ENCODE measurements around the gene KCNIP1.

KCNIP1 gene

DNA sequence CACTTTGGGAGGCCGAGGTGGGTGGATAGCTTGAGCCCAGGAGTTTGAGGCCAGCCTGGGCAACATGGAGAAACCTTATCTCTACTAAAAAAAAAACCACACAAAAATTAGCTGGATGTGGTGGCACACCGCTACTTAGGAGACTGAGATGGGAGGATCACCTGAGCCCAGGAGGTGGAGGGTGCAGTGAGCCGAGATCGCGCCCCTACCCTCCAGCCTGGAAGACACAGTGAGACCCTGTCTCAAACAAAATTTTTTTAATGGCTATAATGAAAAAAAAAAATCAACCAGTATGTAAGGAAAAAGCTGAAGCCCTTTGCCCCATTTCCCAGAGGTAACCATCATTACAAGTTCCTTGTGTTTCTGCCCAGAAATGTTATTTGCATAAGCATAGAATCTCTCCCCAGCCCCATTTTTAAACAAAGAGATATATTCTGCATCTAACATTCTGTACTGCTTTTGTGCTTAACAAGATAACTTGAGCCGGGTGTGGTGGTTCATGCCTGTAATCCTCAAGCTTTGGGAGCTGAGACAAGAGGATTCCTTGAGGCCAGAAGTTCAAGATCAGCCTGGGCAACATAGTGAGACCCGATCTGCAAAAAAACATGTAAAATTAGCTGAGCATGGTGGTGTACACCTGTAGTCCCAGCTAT, 35.1 kb upstream of the KCNIP1 start:
- Histone ChIP-seq H3K27ac (no peak overlapping the region), H3K9me3 (no peaks in the 10 kb centered on the region), H3K4me3 (no peak overlapping the region), H3K36me3 (no peaks in the 10 kb centered on the region), H3K27me3 (peaks cover 0 to 4% of the 10 kb centered on the region in 2 donors), H3K4me1 (no peaks in the 10 kb centered on the region)
- intact Hi-C loops (cut with DNase I; ENCODE audit: low total_unique reads), result no loop called here
- DNase-seq, result no peak
- no peak for TF ChIP-seq CTCF (IDR thresholded peaks at IDR 0.05)

- Histone ChIP-seq H3K27ac (no peak overlapping the region), H3K4me3 (no peak overlapping the region), H3K36me3 (no peaks in the 10 kb centered on the region), H3K9me3 (no peaks in the 10 kb centered on the region), H3K27me3 (peaks cover 0 to 4% of the 10 kb centered on the region in 2 donors), H3K4me1 (no peaks in the 10 kb centered on the region)
- TF ChIP-seq CTCF (IDR thresholded peaks at IDR 0.05), result no peak
- intact Hi-C loops (cut with DNase I; ENCODE audit: low total_unique reads), result no loop called here
- DNase-seq, result no peak
Observed at GRCh38 chr5:170469414-170469813, 34.4 kb upstream of the KCNIP1 start.

DNA sequence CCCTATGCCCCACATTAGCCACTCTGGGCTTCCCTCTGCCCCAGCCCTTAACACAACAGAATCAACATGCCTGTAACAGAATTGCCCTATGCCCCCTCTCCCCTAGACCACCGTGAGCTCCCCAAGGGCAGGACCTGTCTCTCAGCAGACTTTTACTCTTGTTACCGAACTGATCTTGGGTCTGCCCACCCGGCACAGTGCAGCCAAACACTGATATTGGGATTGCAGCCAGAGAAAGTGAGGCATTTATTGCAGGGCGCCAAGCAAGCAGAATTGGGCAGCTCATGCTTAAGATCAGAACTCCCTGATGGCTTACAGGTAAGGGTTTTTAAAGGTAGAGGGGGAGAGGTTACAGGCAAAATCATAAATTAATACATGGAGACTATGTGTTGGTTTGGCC, 33.5 kb upstream of the KCNIP1 start:
- Histone ChIP-seq H3K4me3 (no peak overlapping the region), H3K4me1 (no peaks in the 10 kb centered on the region), H3K27ac (no peak overlapping the region), H3K36me3 (no peaks in the 10 kb centered on the region), H3K27me3 (peaks cover 0 to 4% of the 10 kb centered on the region in 2 donors), H3K9me3 (no peaks in the 10 kb centered on the region)
- intact Hi-C loops (cut with DNase I; ENCODE audit: low total_unique reads), result no loop called here
- DNase-seq, result no peak
- no peak for TF ChIP-seq CTCF (IDR thresholded peaks at IDR 0.05)

- TF ChIP-seq CTCF (IDR thresholded peaks at IDR 0.05), result no peak
- no peaks in the 10 kb centered on the region for H3K4me1 ChIP-seq
- no peaks in the 10 kb centered on the region for H3K9me3 ChIP-seq
- no peak overlapping the region for H3K27ac ChIP-seq
- intact Hi-C loops (cut with DNase I; ENCODE audit: low total_unique reads), result no loop called here
- DNase-seq, result no peak
- no peaks in the 10 kb centered on the region for H3K36me3 ChIP-seq
- peaks cover 0 to 4% of the 10 kb centered on the region in 2 donors for H3K27me3 ChIP-seq
- H3K4me3 ChIP-seq, result no peak overlapping the region
Observed at GRCh38 chr5:170470808-170471404, 32.9 kb upstream of the KCNIP1 start.

GRCh38 chr5:170471551-170472178, 32.2 kb upstream of the KCNIP1 start:
- Histone ChIP-seq H3K9me3 (no peaks in the 10 kb centered on the region), H3K27me3 (peaks cover 0 to 4% of the 10 kb centered on the region in 2 donors), H3K27ac (no peak overlapping the region), H3K4me1 (no peaks in the 10 kb centered on the region), H3K36me3 (no peaks in the 10 kb centered on the region), H3K4me3 (no peak overlapping the region)
- TF ChIP-seq CTCF (IDR thresholded peaks at IDR 0.05), result no peak
- no peak for DNase-seq
- intact Hi-C loops (cut with DNase I; ENCODE audit: low total_unique reads), result no loop called here
